Measurements from ENCODE around the gene TMEM63A.

DNA sequence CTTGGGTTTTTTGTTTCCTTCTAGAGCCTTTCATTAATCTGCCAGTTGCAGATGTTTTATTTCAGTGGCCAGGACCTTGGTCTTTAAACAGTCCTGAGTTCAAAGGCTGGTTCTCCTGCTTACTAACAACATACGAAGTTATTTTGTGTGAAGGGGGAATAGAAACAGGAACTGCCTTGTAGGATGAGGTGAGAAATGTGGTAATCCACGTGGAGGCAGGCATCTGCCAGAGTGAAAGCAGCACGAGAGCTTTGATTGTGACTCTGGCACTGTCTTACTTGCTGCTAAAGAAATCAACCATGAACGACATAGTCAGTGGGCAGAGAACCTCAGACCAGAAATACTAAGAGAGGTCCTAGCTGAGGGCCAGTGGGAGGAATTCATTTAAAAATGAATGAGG, 30.4 kb downstream of the TMEM63A start:
- TF ChIP-seq, protein P1, sequence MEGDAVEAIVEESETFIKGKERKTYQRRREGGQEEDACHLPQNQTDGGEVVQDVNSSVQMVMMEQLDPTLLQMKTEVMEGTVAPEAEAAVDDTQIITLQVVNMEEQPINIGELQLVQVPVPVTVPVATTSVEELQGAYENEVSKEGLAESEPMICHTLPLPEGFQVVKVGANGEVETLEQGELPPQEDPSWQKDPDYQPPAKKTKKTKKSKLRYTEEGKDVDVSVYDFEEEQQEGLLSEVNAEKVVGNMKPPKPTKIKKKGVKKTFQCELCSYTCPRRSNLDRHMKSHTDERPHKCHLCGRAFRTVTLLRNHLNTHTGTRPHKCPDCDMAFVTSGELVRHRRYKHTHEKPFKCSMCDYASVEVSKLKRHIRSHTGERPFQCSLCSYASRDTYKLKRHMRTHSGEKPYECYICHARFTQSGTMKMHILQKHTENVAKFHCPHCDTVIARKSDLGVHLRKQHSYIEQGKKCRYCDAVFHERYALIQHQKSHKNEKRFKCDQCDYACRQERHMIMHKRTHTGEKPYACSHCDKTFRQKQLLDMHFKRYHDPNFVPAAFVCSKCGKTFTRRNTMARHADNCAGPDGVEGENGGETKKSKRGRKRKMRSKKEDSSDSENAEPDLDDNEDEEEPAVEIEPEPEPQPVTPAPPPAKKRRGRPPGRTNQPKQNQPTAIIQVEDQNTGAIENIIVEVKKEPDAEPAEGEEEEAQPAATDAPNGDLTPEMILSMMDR (IDR thresholded peaks at IDR 0.05; ENCODE audit: low read length), result no peak
- TF ChIP-seq EZH2phosphoT487 (IDR thresholded peaks at IDR 0.05; ENCODE audit: low read length) (no peak), EZH2 (optimal IDR thresholded peaks at IDR 0.05; ENCODE audit: low read depth, low read length) (no peak)

Data from MM.1S (cell line).